GM12872 (cell line): Measurements from ENCODE around the gene C1QTNF12.

Experiments
- CTCF ChIP-seq: IDR thresholded peaks from 3 replicates; pipeline ENCODE4 v1.5.1; 2011; ENCODE audit warnings: low read depth, mild to moderate bottlenecking, low read length, moderate library complexity; ENCODE audit not compliant: insufficient read depth

The C1QTNF12 gene

DNA sequence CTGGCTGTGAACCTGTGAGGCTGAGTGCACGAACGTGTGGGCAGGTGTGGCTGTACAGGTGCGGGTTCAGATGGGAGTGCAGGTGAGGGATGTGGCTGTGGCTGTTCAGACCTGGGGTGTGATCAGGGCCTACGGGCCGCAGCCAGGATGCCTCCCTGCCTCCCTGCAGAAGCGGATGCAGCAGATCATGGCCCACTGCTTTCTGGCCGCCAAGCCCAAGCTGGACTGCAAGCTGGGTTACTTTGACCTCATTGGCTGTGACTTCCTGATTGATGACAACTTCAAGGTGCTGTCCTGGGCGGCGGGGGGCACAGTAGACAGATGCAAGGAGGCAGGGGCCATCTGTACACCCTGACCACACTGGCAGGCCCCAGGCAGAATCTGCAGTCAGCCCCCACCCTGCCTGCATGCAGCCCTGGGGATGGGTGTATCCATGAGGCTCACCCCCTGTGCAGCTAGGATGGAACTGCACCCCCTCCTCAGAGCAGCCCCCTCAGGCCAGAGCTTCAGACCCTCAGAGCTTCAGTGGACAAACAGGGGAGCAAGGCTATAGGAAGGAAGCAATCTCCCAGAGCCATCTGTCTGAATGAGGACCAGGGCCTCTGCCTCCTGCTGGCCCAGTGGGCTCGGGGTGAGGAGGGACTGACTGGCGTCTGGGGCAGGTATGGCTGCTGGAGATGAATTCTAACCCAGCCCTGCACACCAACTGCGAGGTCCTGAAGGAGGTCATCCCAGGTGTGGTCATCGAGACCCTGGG lies 49.9 kb downstream of the C1QTNF12 start:
- TF ChIP-seq CTCF: no peak

DNA sequence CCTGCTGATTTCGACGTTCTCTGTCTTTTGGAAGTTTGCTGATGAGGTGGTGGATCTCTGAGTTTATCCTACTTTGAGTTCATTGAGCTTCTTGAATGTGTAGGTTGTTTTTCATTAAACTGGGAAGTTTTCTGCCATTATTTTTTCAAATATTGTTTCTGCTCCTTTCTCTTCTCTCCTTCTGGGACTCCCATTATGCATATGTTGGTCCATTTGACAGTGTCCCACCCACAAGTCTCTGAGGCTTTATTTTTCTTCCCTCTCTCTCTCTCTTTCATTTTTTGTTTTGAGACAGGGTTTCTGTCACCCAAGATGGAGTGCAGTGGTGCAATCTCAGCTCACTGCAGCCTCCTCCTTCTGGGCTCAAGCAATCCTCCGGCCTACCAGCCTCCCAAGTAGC lies 51.8 kb downstream of the C1QTNF12 start:
- no peak for TF ChIP-seq CTCF
